Epidermal melanocyte (primary cell): ENCODE data around the gene CD28.
"Not testable (repeated sequence)": the region's sequence is repeated elsewhere in the genome, so short reads cannot be mapped to it uniquely, and the experiment has no call there.

Source experiments
- DNase-seq: peaks from one replicate; pipeline ENCODE4 v3.0.0; 2011; ENCODE audit warnings: low spot score; ENCODE audit not compliant: insufficient read length

The CD28 gene

GRCh38 chr2:203782262-203782976 lies 76.0 kb downstream of the CD28 start:
- peak; percentile 38 for DNase-seq

- peak; percentile 37 for DNase-seq
Measured at GRCh38 chr2:203783496-203784203, 77.2 kb downstream of the CD28 start.

- DNase-seq = not testable (repeated sequence)
Measured at GRCh38 chr2:203784710-203785270, 78.4 kb downstream of the CD28 start.

- DNase-seq = not testable (repeated sequence)
Measured at GRCh38 chr2:203785391-203786110, 79.1 kb downstream of the CD28 start.

- DNase-seq = no peak
Measured at GRCh38 chr2:203786549-203787351, 80.3 kb downstream of the CD28 start.

- no peak for DNase-seq
Measured at GRCh38 chr2:203787979-203788378, 81.5 kb downstream of the CD28 start.
